Mesendoderm (in vitro differentiated cells): ENCODE measurements around the gene PRKAR2B.
A peak's percentile ranks its signal among the peaks of the same experiment; 100 is the strongest.

Experiments
- DNase-seq: peaks from one replicate; pipeline ENCODE4 v3.0.0; 2013
- H2AK5ac ChIP-seq: 2 replicates; pipeline ENCODE4 v1.6.1; 2013; ENCODE audit warnings: low read length, inconsistent platforms
- H2BK120ac ChIP-seq: 2 replicates; pipeline ENCODE4 v1.6.1; 2013; ENCODE audit warnings: low read depth, mild to moderate bottlenecking, low read length, moderate library complexity, mixed read lengths
- H2BK15ac ChIP-seq: replicated peaks from 2 replicates; pipeline ENCODE4 v1.6.1; 2013; ENCODE audit warnings: low read depth, mild to moderate bottlenecking, moderate library complexity
- H2BK5ac ChIP-seq: 2 replicates; pipeline ENCODE4 v1.6.1; 2013; ENCODE audit warnings: low read length, inconsistent platforms
- H3K18ac ChIP-seq: 2 replicates; pipeline ENCODE4 v1.6.1; 2013; ENCODE audit warnings: mild to moderate bottlenecking, low read length, mixed read lengths
- H3K23ac ChIP-seq: one replicate; pipeline ENCODE4 v1.6.1; 2013; ENCODE audit warnings: low read length
- H3K27ac ChIP-seq: 2 replicates; pipeline ENCODE4 v1.5.1; 2013; ENCODE audit warnings: low read depth, mild to moderate bottlenecking, inconsistent platforms, low read length, moderate library complexity
- H3K27me3 ChIP-seq: 2 replicates; pipeline ENCODE4 v1.6.1; 2013; ENCODE audit warnings: low read length, control low read depth, mild to moderate bottlenecking, inconsistent platforms; ENCODE audit not compliant: insufficient read depth, poor library complexity
- H3K36me3 ChIP-seq: 2 replicates; pipeline ENCODE4 v1.6.1; 2013; ENCODE audit warnings: low read length, inconsistent platforms; ENCODE audit not compliant: control insufficient read depth, insufficient read depth
- H3K4ac ChIP-seq: one replicate; pipeline ENCODE4 v1.6.1; 2013; ENCODE audit warnings: low read depth, mild to moderate bottlenecking, low read length, moderate library complexity
- H3K4me1 ChIP-seq: 2 replicates; pipeline ENCODE4 v1.6.1; 2013; ENCODE audit warnings: low read depth, low read length, inconsistent platforms; ENCODE audit not compliant: control insufficient read depth
- H3K4me2 ChIP-seq: 2 replicates; pipeline ENCODE4 v1.6.1; 2013; ENCODE audit warnings: low read length
- H3K4me3 ChIP-seq: 2 replicates; pipeline ENCODE4 v1.5.1; 2013; ENCODE audit warnings: mild to moderate bottlenecking, low read length
- H3K56ac ChIP-seq: one replicate; pipeline ENCODE4 v1.6.1; 2013; ENCODE audit warnings: low read length
- H3K79me1 ChIP-seq: 2 replicates; pipeline ENCODE4 v1.6.1; 2013; ENCODE audit warnings: low read length, inconsistent platforms
- H3K79me2 ChIP-seq: 2 replicates; pipeline ENCODE4 v1.6.1; 2013; ENCODE audit warnings: mild to moderate bottlenecking, low read length; ENCODE audit not compliant: control insufficient read depth, insufficient read depth
- H3K9ac ChIP-seq: 2 replicates; pipeline ENCODE4 v1.6.1; 2013; ENCODE audit warnings: low read length, inconsistent platforms
- H4K5ac ChIP-seq: one replicate; pipeline ENCODE4 v1.6.1; 2013; ENCODE audit warnings: low read length
- H4K8ac ChIP-seq: one replicate; pipeline ENCODE4 v1.6.1; 2013; ENCODE audit warnings: low read depth, mild to moderate bottlenecking, control low read depth, low read length, moderate library complexity
- WGBS: extraction: QIAGEN DNeasy Blood & Tissue Kit; methylation state at CpG from one replicate; pipeline ENCODE4 v1.1.7; 2013; ENCODE audit warnings: low lambda C conversion rate, missing lambda C conversion rate; ENCODE audit not compliant: insufficient coverage; ENCODE audit errors: extremely low coverage; 5-methylcytosine and 5-hydroxymethylcytosine counted together

PRKAR2B gene

DNA sequence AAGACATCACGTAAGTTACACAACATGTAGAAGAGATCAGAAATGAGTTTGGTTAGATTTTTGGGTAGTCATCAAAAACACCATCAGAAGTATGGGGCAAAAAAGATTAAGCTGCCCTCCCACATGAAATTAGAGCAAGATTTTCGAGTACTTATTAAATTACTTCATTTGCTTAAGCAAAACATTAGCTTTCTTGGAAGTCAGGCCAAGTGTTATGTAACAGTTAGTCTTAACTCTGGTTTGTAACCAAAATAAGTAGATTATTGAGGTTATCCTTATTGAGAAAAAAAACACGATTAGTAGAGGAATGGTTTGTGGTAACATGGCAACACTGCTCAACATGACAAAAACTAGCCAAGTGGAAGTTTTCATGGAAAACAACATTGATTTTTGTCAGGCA, 162.2 kb downstream of the PRKAR2B start:
- H3K79me1 ChIP-seq = no peaks in the 10 kb centered on the region
- no peak overlapping the region for H3K4ac ChIP-seq
- DNase-seq = no peak
- no peak overlapping the region for H3K4me3 ChIP-seq
- WGBS = no CpG with 5 or more reads among the region's 3 CpGs
- H2BK15ac ChIP-seq = no peak overlapping the region
- no peaks in the 10 kb centered on the region for H3K79me2 ChIP-seq
- no peaks in the 10 kb centered on the region for H3K27me3 ChIP-seq
- no peak overlapping the region for H3K56ac ChIP-seq
- H3K4me1 ChIP-seq = peaks cover 2% of the 10 kb centered on the region
- H2BK120ac ChIP-seq = no peak overlapping the region
- no peak overlapping the region for H4K8ac ChIP-seq
- no peak overlapping the region for H2BK5ac ChIP-seq
- H4K5ac ChIP-seq = no peak overlapping the region
- no peak overlapping the region for H3K4me2 ChIP-seq
- H2AK5ac ChIP-seq = no peak overlapping the region
- H3K9ac ChIP-seq = no peak overlapping the region
- no peak overlapping the region for H3K27ac ChIP-seq
- no peak overlapping the region for H3K23ac ChIP-seq
- H3K18ac ChIP-seq = no peak overlapping the region
- peaks cover 2% of the 10 kb centered on the region for H3K36me3 ChIP-seq

DNA sequence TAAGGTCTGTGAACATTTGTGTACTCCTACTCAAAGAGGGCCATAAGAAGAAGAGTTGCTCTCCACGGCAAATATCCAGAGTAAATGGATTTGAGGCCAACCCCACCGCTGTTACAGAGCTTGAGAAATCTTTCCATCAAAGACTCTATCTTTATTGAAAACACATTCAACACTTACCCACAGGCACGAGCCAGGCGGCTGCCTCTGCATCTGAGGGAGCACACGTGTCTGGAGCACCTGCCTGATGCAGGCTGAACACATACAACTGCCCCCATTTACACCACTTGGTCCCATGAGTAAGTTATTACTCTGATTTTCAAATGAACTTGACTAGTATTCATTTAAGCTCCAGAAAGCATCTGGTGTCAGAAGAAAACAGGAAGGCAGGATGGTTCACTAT, 163.0 kb downstream of the PRKAR2B start:
- Histone ChIP-seq H3K36me3 (peaks cover 2% of the 10 kb centered on the region), H3K4me1 (peaks cover 2% of the 10 kb centered on the region), H2BK120ac (no peak overlapping the region), H3K4ac (no peak overlapping the region), H3K18ac (no peak overlapping the region), H3K27me3 (no peaks in the 10 kb centered on the region), H2AK5ac (no peak overlapping the region), H4K8ac (no peak overlapping the region), H4K5ac (no peak overlapping the region), H3K23ac (no peak overlapping the region), H2BK5ac (no peak overlapping the region), H3K4me2 (no peak overlapping the region), H3K79me1 (no peaks in the 10 kb centered on the region), H3K4me3 (no peak overlapping the region), H3K9ac (no peak overlapping the region), H3K79me2 (no peaks in the 10 kb centered on the region), H2BK15ac (no peak overlapping the region), H3K56ac (no peak overlapping the region), H3K27ac (no peak overlapping the region)
- no peak for DNase-seq
- WGBS = no CpG with 5 or more reads among the region's 5 CpGs

DNA sequence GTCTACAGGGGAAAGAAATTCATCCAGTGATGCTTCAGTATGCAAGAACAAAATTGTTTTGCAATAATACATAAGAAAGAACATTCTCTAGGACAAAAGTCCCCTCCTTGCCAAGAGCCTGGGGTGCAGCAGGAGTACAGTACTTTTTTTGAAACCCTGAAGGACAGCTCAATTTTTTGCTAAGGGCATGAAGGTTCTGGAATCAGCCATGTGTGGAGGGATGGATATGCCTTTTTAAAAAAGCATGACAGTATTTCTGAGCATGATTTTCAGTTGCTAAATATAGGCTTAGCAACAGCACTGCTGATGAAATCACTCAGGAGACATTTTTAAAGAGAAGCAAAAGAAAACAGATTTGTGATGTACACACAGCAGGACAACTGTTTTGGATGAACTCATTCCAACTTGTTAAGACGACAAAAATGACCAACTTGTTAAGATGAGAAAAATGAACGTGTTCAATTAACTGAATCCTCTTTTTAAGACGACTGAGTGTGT, 163.6 kb downstream of the PRKAR2B start:
- WGBS = no CpG with 5 or more reads among the region's 3 CpGs
- no peak for DNase-seq
- Histone ChIP-seq H4K5ac (no peak overlapping the region), H3K56ac (no peak overlapping the region), H3K4me1 (peaks cover 2% of the 10 kb centered on the region), H2BK15ac (no peak overlapping the region), H3K27me3 (no peaks in the 10 kb centered on the region), H4K8ac (no peak overlapping the region), H2AK5ac (no peak overlapping the region), H3K4me2 (no peak overlapping the region), H3K79me1 (no peaks in the 10 kb centered on the region), H3K23ac (no peak overlapping the region), H3K27ac (no peak overlapping the region), H3K4me3 (no peak overlapping the region), H3K18ac (no peak overlapping the region), H2BK5ac (no peak overlapping the region), H2BK120ac (no peak overlapping the region), H3K79me2 (no peaks in the 10 kb centered on the region), H3K36me3 (peaks cover 2% of the 10 kb centered on the region), H3K4ac (no peak overlapping the region), H3K9ac (no peak overlapping the region)

DNA sequence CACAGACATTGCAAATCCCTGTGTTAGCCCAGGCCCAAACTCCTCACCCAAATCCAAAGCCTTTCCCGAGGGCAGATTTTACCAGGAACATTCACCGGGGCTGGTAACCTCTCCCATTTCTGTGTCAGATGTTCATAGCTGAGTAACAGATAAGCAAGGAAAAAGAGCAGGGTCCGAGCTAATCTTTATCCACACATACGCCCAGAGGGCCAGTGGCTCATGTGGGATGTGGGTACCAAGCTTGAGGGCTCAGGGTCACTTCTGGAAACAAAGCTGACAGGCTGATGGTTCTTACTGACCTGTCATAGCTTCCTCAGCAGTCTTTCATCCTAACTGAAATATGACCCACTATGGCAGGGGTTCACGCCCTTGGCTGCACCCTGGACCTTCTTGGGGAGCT, 164.1 kb downstream of the PRKAR2B start:
- no peak overlapping the region for H2AK5ac ChIP-seq
- no peak overlapping the region for H3K27ac ChIP-seq
- H3K9ac ChIP-seq = no peak overlapping the region
- H2BK5ac ChIP-seq = no peak overlapping the region
- H3K36me3 ChIP-seq = peaks cover 2% of the 10 kb centered on the region
- no peak overlapping the region for H3K56ac ChIP-seq
- H3K4me3 ChIP-seq = no peak overlapping the region
- H2BK120ac ChIP-seq = no peak overlapping the region
- H3K27me3 ChIP-seq = no peaks in the 10 kb centered on the region
- H3K4me1 ChIP-seq = peaks cover 2% of the 10 kb centered on the region
- no peak overlapping the region for H2BK15ac ChIP-seq
- no peak for DNase-seq
- no peak overlapping the region for H3K4ac ChIP-seq
- H4K8ac ChIP-seq = no peak overlapping the region
- no peaks in the 10 kb centered on the region for H3K79me2 ChIP-seq
- no CpG with 5 or more reads among the region's 5 CpGs for WGBS
- H3K4me2 ChIP-seq = no peak overlapping the region
- H3K18ac ChIP-seq = no peak overlapping the region
- no peak overlapping the region for H3K23ac ChIP-seq
- H4K5ac ChIP-seq = no peak overlapping the region
- H3K79me1 ChIP-seq = no peaks in the 10 kb centered on the region

DNA sequence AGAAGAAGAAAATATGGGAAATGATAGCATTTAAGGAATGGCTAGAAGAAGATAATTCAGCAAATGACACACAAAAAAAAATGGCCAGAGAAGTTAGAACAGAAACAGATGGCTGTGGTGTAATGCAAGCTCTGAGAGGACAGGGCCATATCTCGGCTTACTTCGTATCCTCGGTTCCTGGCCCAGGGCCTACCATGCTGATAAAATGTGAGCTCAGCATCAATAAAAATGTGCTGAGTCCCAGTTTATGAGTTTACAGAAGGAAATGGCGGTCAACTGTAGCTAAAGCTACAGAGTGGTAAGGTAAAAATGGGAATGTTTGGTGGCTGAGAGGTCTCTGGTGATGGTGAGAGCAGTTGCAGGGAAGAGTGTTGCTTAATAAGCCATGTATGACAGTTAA, 165.1 kb downstream of the PRKAR2B start:
- no peak overlapping the region for H3K4me3 ChIP-seq
- no peak overlapping the region for H2BK15ac ChIP-seq
- H4K8ac ChIP-seq = no peak overlapping the region
- WGBS = no CpG with 5 or more reads among the region's 4 CpGs
- H3K56ac ChIP-seq = no peak overlapping the region
- no peak overlapping the region for H3K23ac ChIP-seq
- H4K5ac ChIP-seq = no peak overlapping the region
- H3K79me1 ChIP-seq = no peaks in the 10 kb centered on the region
- no peak overlapping the region for H2BK5ac ChIP-seq
- peaks cover 2% of the 10 kb centered on the region for H3K36me3 ChIP-seq
- no peaks in the 10 kb centered on the region for H3K79me2 ChIP-seq
- no peak overlapping the region for H3K9ac ChIP-seq
- H3K18ac ChIP-seq = no peak overlapping the region
- H2BK120ac ChIP-seq = no peak overlapping the region
- H3K4me2 ChIP-seq = no peak overlapping the region
- no peak overlapping the region for H3K27ac ChIP-seq
- no peak overlapping the region for H3K4ac ChIP-seq
- DNase-seq = no peak
- H3K27me3 ChIP-seq = no peaks in the 10 kb centered on the region
- H3K4me1 ChIP-seq = peaks cover 2% of the 10 kb centered on the region
- H2AK5ac ChIP-seq = no peak overlapping the region

DNA sequence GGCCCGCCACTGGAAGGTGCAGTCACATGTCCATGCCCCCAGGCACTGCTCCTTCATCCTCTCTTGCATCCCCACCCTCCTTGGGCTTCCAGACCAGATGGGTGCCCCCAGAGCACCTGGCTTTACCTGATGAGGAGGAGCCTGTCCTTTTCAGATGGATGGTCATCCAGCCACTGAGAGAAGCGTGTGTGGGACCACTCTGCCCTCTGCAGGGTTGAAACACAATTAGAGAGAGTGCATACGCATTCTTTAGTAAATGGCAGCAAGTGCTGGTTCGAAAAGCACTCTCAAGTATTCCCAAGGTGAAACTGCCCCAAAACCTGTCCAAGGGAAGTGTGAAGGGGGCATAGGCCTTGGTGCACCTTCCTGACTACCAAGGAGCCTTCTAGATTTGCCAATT, 165.9 kb downstream of the PRKAR2B start:
- peak; percentile 10 for DNase-seq
- no peak overlapping the region for H3K23ac ChIP-seq
- no peak overlapping the region for H3K18ac ChIP-seq
- H2BK5ac ChIP-seq = no peak overlapping the region
- no peak overlapping the region for H4K5ac ChIP-seq
- no peaks in the 10 kb centered on the region for H3K79me1 ChIP-seq
- no peak overlapping the region for H3K9ac ChIP-seq
- H3K27ac ChIP-seq = no peak overlapping the region
- no peak overlapping the region for H3K4ac ChIP-seq
- no peaks in the 10 kb centered on the region for H3K4me1 ChIP-seq
- no peaks in the 10 kb centered on the region for H3K27me3 ChIP-seq
- no peak overlapping the region for H4K8ac ChIP-seq
- no CpG with 5 or more reads among the region's 4 CpGs for WGBS
- H2BK15ac ChIP-seq = no peak overlapping the region
- H2AK5ac ChIP-seq = no peak overlapping the region
- no peak overlapping the region for H3K56ac ChIP-seq
- no peak overlapping the region for H2BK120ac ChIP-seq
- no peak overlapping the region for H3K4me3 ChIP-seq
- H3K4me2 ChIP-seq = no peak overlapping the region
- peaks cover 2% of the 10 kb centered on the region for H3K36me3 ChIP-seq
- no peaks in the 10 kb centered on the region for H3K79me2 ChIP-seq
